Esophagus squamous epithelium (tissue), 4 donors: ENCODE measurements around the gene CNDP2.

Experiments
- CTCF ChIP-seq, 6 experiments: fragments of 450-650 bp in 4 of 6; fragments of 200-600 bp in 2 of 6; sonication (generic) in 2 of 6; IDR thresholded peaks; one replicate each; pipeline ENCODE4 v1.5.1; 2016 to 2019; ENCODE audit warnings: antibody characterized with exemption in 6 of 6, mild to moderate bottlenecking in 4 of 6, moderate library complexity in 4 of 6
- POLR2A ChIP-seq, 4 donors: fragments of 450-650 bp; IDR thresholded peaks; one replicate each; pipeline ENCODE4 v1.6.1; 2017; ENCODE audit warnings: antibody characterized with exemption in 4 of 4, mild to moderate bottlenecking in 4 of 4, moderate library complexity in 3 of 4

- TF ChIP-seq CTCF (IDR thresholded peaks at IDR 0.05) (no peak), POLR2A (IDR thresholded peaks at IDR 0.05) (no peak)
Observed at GRCh38 chr18:74540652-74541421, 44.7 kb downstream of the CNDP2 start.
